Hippocampal formation (tissue), 2 donors: ENCODE data around the gene USE1.

Experiments used
- DNase-seq, 2 donors: peaks; one replicate each; lab custom pipeline; 2025; lab: John Stamatoyannopoulos, UW

USE1 gene

GRCh38 chr19:17235971-17236777, 21.0 kb downstream of the USE1 start:
- no peak for DNase-seq

- DNase-seq = no peak
Observed at GRCh38 chr19:17236811-17237543, 21.8 kb downstream of the USE1 start.

GRCh38 chr19:17237747-17238706, 22.9 kb downstream of the USE1 start:
- DNase-seq = no peak

GRCh38 chr19:17240062-17240752, 25.1 kb downstream of the USE1 start:
- no peak for DNase-seq

GRCh38 chr19:17240826-17241399, 25.8 kb downstream of the USE1 start:
- DNase-seq = no peak

GRCh38 chr19:17242431-17243208, 27.5 kb downstream of the USE1 start:
- no peak for DNase-seq

GRCh38 chr19:17243211-17243829, 28.2 kb downstream of the USE1 start:
- no peak for DNase-seq

GRCh38 chr19:17243830-17244617, 28.9 kb downstream of the USE1 start:
- no peak for DNase-seq

GRCh38 chr19:17244618-17245534, 29.7 kb downstream of the USE1 start:
- DNase-seq = no peak

GRCh38 chr19:17245535-17245984, 30.4 kb downstream of the USE1 start, which contains the start of gene NR2F6:
Gene NR2F6 (minus strand): TSS chr19:17245919. CDS start chr19:17245220, 699 bp downstream.
- no peak for DNase-seq

GRCh38 chr19:17246681-17247425, 31.7 kb downstream of the USE1 start:
- no peak for DNase-seq

GRCh38 chr19:17248011-17248776, 33.0 kb downstream of the USE1 start:
- DNase-seq = no peak

- DNase-seq = no peak
Observed at GRCh38 chr19:17249887-17250548, 34.9 kb downstream of the USE1 start.

GRCh38 chr19:17254636-17255035, 39.5 kb downstream of the USE1 start:
- DNase-seq = no peak

GRCh38 chr19:17255150-17255621, 40.0 kb downstream of the USE1 start:
- no peak for DNase-seq

- no peak for DNase-seq
Observed at GRCh38 chr19:17256130-17256529, 41.0 kb downstream of the USE1 start.
